H1 (cell line): ENCODE data around the gene GADD45B. TPM values are rescaled to one million over a fixed set of nuclear protein-coding genes. Genes with fewer than 3 reads are reported as not detected.

Experiments used
- CEBPB ChIP-seq: IDR thresholded peaks from 2 replicates; pipeline ENCODE4 v1.6.1; 2012; ENCODE audit warnings: low read depth, low read length
- CHD7 ChIP-seq: fragments of 300-600 bp; sonication (generic); IDR thresholded peaks from 2 replicates; pipeline ENCODE4 v1.7.1; 2012; ENCODE audit warnings: low read length, moderate library complexity, mild to moderate bottlenecking, inconsistent platforms; ENCODE audit not compliant: insufficient replicate concordance
- MAX ChIP-seq: IDR thresholded peaks from 2 replicates; pipeline ENCODE4 v1.6.1; 2012; ENCODE audit warnings: inconsistent platforms
- YY1 ChIP-seq: IDR thresholded peaks from 2 replicates; pipeline ENCODE4 v1.6.1; 2011; ENCODE audit warnings: low read depth, mild to moderate bottlenecking, low read length
- polyA plus RNA-seq, 7 experiments: library from polyadenylated mRNA; depleted of rRNA in 3 of 7; stranded (reverse) in 5 of 7; unstranded in 2 of 7; fragments of >200 nt in 5 of 7; fragments of 200-250 nt in 2 of 7; gene quantifications; 1 replicate in 5 of 7; 2 replicates in 1 of 7; 4 replicates in 1 of 7; pipeline versions ENCODE4 v1.2.1 to v1.2.3, GENCODE V29; 2011 to 2013; ENCODE audit warnings: missing spikeins in 2 of 7, mixed read lengths in 2 of 7
- total RNA-seq: library from RNA; stranded (reverse); fragmentation: NEBNext Ultra II Directional; extraction: Animal tissue kit (Norgen Biotek cat#: 25700); gene quantifications from 2 replicates; pipeline ENCODE4 v1.2.1, GENCODE V29; 2021

GADD45B gene
- total and polyA plus RNA-seq, 2 of the 8 experiments (the other 6 are each of a cell fraction or from before 2014, with no cell fraction given) = 7.4 to 11.4 TPM

- TF ChIP-seq YY1 (no peak), MAX (no peak), CEBPB (no peak), CHD7 (no peak)
These were observed 7.3 kb upstream of the GADD45B start (continued) for GRCh38 chr19:2468596-2468995.
